GM12873 (cell line): ENCODE data around the gene CPPED1.

Experiments used
- TF ChIP-seq, protein P1 (sequence below): IDR thresholded peaks from 2 replicates; pipeline ENCODE4 v1.5.1; 2012; ENCODE audit warnings: low read depth, mild to moderate bottlenecking, moderate library complexity, low read length, control low read depth; ENCODE audit not compliant: insufficient read depth; ENCODE audit errors: missing control alignments

Gene CPPED1

DNA sequence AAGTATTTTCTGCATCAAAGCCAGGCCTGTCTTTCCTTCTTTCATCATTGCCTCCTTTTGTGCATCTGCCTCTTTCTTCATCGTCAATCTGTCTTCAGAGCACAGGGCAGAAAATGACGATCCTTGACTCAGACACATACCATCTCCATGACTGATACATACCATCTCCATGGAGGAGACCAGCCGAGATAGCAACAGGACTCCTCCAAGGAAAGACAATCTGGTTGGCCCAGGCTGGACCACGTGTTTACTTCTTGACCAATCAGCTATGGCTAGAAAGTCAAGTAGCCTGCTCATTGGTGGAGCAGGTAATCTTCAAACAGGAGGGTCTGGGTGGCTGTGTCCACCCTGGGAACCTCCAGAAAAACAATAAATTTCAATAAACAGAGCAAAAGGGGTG, 164.6 kb downstream of the CPPED1 start:
- TF ChIP-seq, protein P1, sequence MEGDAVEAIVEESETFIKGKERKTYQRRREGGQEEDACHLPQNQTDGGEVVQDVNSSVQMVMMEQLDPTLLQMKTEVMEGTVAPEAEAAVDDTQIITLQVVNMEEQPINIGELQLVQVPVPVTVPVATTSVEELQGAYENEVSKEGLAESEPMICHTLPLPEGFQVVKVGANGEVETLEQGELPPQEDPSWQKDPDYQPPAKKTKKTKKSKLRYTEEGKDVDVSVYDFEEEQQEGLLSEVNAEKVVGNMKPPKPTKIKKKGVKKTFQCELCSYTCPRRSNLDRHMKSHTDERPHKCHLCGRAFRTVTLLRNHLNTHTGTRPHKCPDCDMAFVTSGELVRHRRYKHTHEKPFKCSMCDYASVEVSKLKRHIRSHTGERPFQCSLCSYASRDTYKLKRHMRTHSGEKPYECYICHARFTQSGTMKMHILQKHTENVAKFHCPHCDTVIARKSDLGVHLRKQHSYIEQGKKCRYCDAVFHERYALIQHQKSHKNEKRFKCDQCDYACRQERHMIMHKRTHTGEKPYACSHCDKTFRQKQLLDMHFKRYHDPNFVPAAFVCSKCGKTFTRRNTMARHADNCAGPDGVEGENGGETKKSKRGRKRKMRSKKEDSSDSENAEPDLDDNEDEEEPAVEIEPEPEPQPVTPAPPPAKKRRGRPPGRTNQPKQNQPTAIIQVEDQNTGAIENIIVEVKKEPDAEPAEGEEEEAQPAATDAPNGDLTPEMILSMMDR, result no peak

DNA sequence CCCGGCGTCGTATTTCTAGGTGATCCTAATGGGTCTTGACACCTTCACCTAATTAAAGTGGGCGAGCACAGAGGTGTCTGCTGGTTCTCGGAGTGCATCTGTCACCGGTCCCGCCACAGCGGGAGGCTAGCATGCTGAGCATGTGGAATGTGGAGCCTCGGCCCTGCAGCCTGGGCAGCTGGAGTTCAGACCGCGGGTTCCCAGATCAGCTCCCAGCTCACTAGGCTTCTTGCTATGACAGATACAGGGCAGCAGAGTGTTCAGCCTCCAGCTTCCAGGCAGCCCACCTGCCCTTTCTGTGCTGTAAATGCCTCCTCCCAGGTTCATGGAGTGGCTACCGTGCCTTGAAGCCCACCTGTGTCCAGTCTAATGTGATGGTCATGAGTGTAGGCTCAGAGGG, 166.7 kb downstream of the CPPED1 start:
- TF ChIP-seq, protein P1, result no peak

DNA sequence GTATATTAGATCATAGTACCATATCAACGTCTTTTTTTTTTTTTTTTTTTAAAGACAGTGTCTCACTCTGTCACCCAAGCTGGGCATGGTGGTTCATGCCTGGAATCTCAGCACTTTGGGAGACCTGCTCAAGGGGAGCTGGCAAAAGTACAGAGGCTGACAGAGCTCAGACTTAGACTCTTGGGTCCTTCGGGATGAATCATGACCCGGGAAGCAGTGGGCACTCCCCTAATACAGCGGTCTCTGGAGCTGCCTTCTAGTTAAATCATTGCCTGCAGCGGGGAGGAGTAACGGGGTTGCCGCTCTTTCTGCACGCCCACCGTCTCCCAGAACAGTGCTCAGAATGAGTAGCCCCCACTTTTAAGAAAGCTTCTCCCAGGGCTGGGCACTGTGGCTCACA, 174.4 kb downstream of the CPPED1 start:
- TF ChIP-seq, protein P1, result no peak

DNA sequence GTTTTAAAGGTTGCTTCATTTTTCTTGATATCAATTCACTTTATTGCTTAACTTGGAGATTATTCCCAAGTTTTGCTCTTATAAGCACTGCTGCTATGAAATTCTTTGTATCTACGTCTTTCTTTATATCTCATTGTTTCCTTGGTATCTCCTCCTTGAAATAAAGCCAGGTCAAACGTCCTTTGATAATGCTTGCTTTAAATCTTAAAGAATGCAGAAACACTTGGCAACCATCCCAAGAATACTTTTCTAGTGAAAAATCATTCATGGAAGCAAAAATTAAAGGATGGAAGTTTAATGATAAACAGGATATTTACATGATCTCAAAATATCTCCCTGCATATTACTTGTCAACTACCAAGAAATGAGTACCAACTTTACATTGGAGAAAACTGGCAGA, 175.2 kb downstream of the CPPED1 start:
- TF ChIP-seq, protein P1, result no peak

DNA sequence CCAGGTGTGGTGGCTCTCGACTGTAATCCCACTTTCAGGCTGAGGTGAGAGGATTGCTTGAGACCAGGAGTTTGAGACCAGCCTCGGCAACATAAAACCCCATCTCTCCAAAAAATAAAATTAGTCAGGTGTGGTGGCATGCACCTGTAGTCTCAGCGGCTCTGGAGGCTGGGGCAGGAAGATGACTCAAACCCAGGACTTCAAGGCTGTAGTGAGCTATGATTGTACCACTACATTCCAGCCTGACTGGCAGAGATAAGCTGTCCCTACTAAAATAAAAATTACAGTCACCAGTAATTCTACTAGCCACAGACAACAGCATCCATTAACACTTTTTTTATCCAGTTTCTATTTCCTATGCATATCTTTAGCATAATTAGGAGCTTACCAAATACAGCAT, 176.3 kb downstream of the CPPED1 start:
- TF ChIP-seq, protein P1, result no peak

DNA sequence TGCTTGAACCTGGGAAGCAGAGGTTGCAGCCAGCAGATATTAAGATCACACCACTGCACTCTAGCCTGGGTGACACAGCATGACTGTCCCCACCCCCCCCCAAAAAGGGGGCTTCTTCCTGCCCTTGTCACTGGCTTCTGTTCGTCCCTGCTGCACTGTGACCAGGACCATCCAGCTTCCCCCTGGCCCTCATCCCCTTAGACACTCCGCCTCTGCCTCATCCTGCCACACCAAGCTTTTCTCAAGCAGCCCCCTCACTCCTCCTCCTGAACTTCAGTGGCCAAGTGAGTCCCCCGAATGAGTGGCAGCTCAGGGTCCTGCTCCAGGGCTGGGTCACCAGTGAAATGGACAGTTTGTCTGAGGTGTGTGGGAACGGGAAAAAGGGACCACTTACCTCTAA, 177.3 kb downstream of the CPPED1 start:
- TF ChIP-seq, protein P1, result no peak

DNA sequence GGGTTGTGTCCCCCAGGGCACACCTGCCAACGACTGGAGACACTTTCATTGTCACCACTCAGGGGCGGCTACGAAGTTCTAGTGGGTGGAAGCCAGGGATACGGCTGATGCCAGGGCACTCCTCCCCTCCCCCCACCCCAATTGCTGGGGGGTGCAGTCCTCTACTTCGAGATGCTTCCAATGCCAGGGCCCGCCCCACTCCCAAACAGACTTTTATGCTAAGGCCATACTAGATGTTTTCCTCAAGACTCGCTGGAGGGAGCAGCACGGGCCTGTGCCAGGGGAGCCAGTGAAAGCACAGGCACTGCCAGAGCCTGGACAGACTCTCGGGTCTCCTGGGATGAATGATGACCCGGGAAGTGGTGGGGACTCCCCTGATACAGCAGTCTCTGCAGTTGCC, 178.0 kb downstream of the CPPED1 start:
- TF ChIP-seq, protein P1, result no peak
